HT1080 (cell line): ENCODE data around the gene VPS41. TPM values are rescaled to one million over a fixed set of nuclear protein-coding genes. Genes with fewer than 3 reads are reported as not detected.
A peak's percentile ranks its signal among the peaks of the same experiment; 100 is the strongest.

Source experiments
- DNase-seq: peaks from one replicate; pipeline ENCODE4 v3.0.0-alpha.2; 2015; ENCODE audit warnings: low read depth
- total RNA-seq: library from RNA; depleted of rRNA; stranded (reverse); fragments of >200 nt; shearing (Covaris generic); gene quantifications from 2 replicates; pipeline ENCODE4 v1.2.3, GENCODE V29; 2014

The VPS41 gene
- total RNA-seq, 1 experiment from 2014 or later = 19.9 TPM

GRCh38 chr7:38736138-38736537 lies 172.9 kb downstream of the VPS41 start:
- no peak for DNase-seq

- DNase-seq = peak; percentile 17
Observed at GRCh38 chr7:38731215-38731614, 177.8 kb downstream of the VPS41 start.

- peak; percentile 50 for DNase-seq
Observed at GRCh38 chr7:38728145-38728544, 180.8 kb downstream of the VPS41 start.

GRCh38 chr7:38727184-38727940 lies 181.6 kb downstream of the VPS41 start:
- no peak for DNase-seq

- DNase-seq = no peak
Observed at GRCh38 chr7:38723327-38723726, 185.7 kb downstream of the VPS41 start.

- no peak for DNase-seq
Observed at GRCh38 chr7:38716397-38716796, 192.6 kb downstream of the VPS41 start.

- DNase-seq = no peak
Observed at GRCh38 chr7:38709123-38709522, 199.9 kb downstream of the VPS41 start.

- DNase-seq = no peak
Observed at GRCh38 chr7:38704751-38705150, 204.2 kb downstream of the VPS41 start.

- no peak for DNase-seq
Observed at GRCh38 chr7:38704041-38704547, 204.9 kb downstream of the VPS41 start.

GRCh38 chr7:38703093-38703492 lies 205.9 kb downstream of the VPS41 start:
- no peak for DNase-seq

- no peak for DNase-seq
Observed at GRCh38 chr7:38702002-38702535, 206.9 kb downstream of the VPS41 start.

- DNase-seq = no peak
Observed at GRCh38 chr7:38700116-38700515, 208.9 kb downstream of the VPS41 start.

- DNase-seq = no peak
Observed at GRCh38 chr7:38699471-38699870, 209.5 kb downstream of the VPS41 start.

- no peak for DNase-seq
Observed at GRCh38 chr7:38694326-38694725, 214.7 kb downstream of the VPS41 start.

GRCh38 chr7:38686888-38687287 lies 222.1 kb downstream of the VPS41 start:
- no peak for DNase-seq

- no peak for DNase-seq
Observed at GRCh38 chr7:38685851-38686250, 223.1 kb downstream of the VPS41 start.

GRCh38 chr7:38682606-38683005 lies 226.4 kb downstream of the VPS41 start:
- no peak for DNase-seq

- no peak for DNase-seq
Observed at GRCh38 chr7:38681882-38682281, 227.1 kb downstream of the VPS41 start.

- DNase-seq = no peak
Observed at GRCh38 chr7:38679419-38679818, 229.6 kb downstream of the VPS41 start.

GRCh38 chr7:38678698-38679054 lies 230.3 kb downstream of the VPS41 start:
- DNase-seq = no peak

GRCh38 chr7:38677981-38678697 lies 230.9 kb downstream of the VPS41 start:
- no peak for DNase-seq

GRCh38 chr7:38675494-38676106 lies 233.4 kb downstream of the VPS41 start:
- no peak for DNase-seq
